ENCODE measurements around the gene UGCG.

DNA sequence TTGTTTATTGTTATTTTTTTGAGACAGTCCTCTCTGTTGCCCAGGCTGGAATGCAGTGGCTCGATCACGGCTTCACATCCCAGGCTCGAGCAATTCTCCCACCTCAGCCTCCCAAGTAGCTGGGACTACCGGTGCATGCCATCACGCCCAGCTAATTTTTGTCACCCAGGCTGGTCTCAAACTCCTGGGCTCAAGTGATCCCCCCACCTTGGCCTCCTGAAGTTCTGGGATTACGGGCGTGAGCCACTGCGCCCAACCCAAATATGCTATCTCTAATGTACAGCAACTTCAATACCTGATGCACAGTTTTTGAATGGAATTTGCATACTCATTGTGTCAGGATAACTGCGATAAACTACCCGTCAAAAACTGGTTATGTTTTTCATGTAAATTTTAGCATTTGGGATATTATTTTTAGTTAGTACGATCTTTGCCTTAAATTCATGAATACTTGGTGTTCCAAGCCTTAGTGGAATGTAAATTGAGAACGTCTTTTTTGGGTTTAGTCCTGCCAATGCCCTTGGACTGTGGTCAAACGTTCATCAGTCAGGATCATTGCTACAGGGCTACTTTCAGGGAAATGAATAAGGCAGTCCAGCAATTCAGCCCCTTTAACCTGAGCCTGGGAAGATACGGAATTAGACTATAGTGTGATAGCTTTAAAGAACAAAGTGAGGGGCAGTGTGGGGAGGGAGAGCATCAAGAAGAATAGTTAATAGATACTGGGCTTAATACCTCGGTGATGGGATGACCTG, 4.4 kb downstream of the UGCG start:
- TF ChIP-seq RAD21 (IDR thresholded peaks at IDR 0.05; ENCODE audit: low read depth) (no peak), EP300 (IDR thresholded peaks at IDR 0.05; ENCODE audit: borderline replicate concordance) (no peak), EGR1 (IDR thresholded peaks at IDR 0.05) (no peak), YY1 (IDR thresholded peaks at IDR 0.05; ENCODE audit: low read depth) (no peak), TEAD4 (IDR thresholded peaks at IDR 0.05) (no peak), ZBTB7A (IDR thresholded peaks at IDR 0.05; ENCODE audit: low read depth) (no peak), TAF1 (IDR thresholded peaks at IDR 0.05; ENCODE audit: low read depth) (no peak), FOXM1 (IDR thresholded peaks at IDR 0.05; ENCODE audit: borderline replicate concordance, low read depth) (no peak), CEBPB (IDR thresholded peaks at IDR 0.05) (no peak), CREB1 (IDR thresholded peaks at IDR 0.05; ENCODE audit: low read depth) (no peak), NFIC (IDR thresholded peaks at IDR 0.05) (no peak)
- TF ChIP-seq, protein P1, sequence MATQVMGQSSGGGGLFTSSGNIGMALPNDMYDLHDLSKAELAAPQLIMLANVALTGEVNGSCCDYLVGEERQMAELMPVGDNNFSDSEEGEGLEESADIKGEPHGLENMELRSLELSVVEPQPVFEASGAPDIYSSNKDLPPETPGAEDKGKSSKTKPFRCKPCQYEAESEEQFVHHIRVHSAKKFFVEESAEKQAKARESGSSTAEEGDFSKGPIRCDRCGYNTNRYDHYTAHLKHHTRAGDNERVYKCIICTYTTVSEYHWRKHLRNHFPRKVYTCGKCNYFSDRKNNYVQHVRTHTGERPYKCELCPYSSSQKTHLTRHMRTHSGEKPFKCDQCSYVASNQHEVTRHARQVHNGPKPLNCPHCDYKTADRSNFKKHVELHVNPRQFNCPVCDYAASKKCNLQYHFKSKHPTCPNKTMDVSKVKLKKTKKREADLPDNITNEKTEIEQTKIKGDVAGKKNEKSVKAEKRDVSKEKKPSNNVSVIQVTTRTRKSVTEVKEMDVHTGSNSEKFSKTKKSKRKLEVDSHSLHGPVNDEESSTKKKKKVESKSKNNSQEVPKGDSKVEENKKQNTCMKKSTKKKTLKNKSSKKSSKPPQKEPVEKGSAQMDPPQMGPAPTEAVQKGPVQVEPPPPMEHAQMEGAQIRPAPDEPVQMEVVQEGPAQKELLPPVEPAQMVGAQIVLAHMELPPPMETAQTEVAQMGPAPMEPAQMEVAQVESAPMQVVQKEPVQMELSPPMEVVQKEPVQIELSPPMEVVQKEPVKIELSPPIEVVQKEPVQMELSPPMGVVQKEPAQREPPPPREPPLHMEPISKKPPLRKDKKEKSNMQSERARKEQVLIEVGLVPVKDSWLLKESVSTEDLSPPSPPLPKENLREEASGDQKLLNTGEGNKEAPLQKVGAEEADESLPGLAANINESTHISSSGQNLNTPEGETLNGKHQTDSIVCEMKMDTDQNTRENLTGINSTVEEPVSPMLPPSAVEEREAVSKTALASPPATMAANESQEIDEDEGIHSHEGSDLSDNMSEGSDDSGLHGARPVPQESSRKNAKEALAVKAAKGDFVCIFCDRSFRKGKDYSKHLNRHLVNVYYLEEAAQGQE (IDR thresholded peaks at IDR 0.05; ENCODE audit: low read depth), result no peak
- TF ChIP-seq, protein P2, sequence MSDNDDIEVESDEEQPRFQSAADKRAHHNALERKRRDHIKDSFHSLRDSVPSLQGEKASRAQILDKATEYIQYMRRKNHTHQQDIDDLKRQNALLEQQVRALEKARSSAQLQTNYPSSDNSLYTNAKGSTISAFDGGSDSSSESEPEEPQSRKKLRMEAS (IDR thresholded peaks at IDR 0.05), result no peak
